HG03565 (cell line): ENCODE data around the gene MARS1.

Experiments used
- ATAC-seq: cut with Tn5 transposase; IDR thresholded peaks from one replicate; pipeline ENCODE4 v1.9.1; 2021; ENCODE audit warnings: mild to moderate bottlenecking, moderate library complexity; ENCODE audit not compliant: unreplicated experiment

The MARS1 gene

GRCh38 chr12:57526477-57527126, 38.7 kb downstream of the MARS1 start:
- no peak for ATAC-seq

- ATAC-seq, result no peak
Observed at GRCh38 chr12:57527184-57527583, 39.3 kb downstream of the MARS1 start.

GRCh38 chr12:57528176-57528575, 40.3 kb downstream of the MARS1 start:
- no peak for ATAC-seq

- ATAC-seq, result no peak
Observed at GRCh38 chr12:57528831-57529555, 41.1 kb downstream of the MARS1 start.

- no peak for ATAC-seq
Observed at GRCh38 chr12:57529831-57530230, 42.0 kb downstream of the MARS1 start.

- no peak for ATAC-seq
Observed at GRCh38 chr12:57530396-57531142, 42.7 kb downstream of the MARS1 start.

GRCh38 chr12:57531836-57532235, 44.0 kb downstream of the MARS1 start:
- ATAC-seq, result no peak

GRCh38 chr12:57533108-57533507, 45.2 kb downstream of the MARS1 start:
- ATAC-seq, result no peak

- no peak for ATAC-seq
Observed at GRCh38 chr12:57534250-57534649, 46.4 kb downstream of the MARS1 start.

GRCh38 chr12:57534991-57535543, 47.2 kb downstream of the MARS1 start:
- no peak for ATAC-seq

GRCh38 chr12:57535764-57536596, 48.1 kb downstream of the MARS1 start:
- no peak for ATAC-seq

- no peak for ATAC-seq
Observed at GRCh38 chr12:57536597-57536942, 48.7 kb downstream of the MARS1 start.

GRCh38 chr12:57539134-57539768, 51.4 kb downstream of the MARS1 start:
- no peak for ATAC-seq

- ATAC-seq, result no peak
Observed at GRCh38 chr12:57541001-57541400, 53.1 kb downstream of the MARS1 start.

- no peak for ATAC-seq
Observed at GRCh38 chr12:57541717-57542116, 53.8 kb downstream of the MARS1 start.

- ATAC-seq, result no peak
Observed at GRCh38 chr12:57543581-57543980, 55.7 kb downstream of the MARS1 start.

GRCh38 chr12:57545809-57546437, 58.1 kb downstream of the MARS1 start:
- ATAC-seq, result no peak

GRCh38 chr12:57546438-57547287, 58.8 kb downstream of the MARS1 start, which contains the start of gene DCTN2:
TSS of gene DCTN2 (minus strand) at chr12:57547192. CDS start at chr12:57547063, 129 bp downstream.
- peak; percentile 97 for ATAC-seq
